IPS-18c (cell line): ENCODE measurements around the gene ZNF470.

ENCODE experiments used
- H3K4me3 ChIP-seq: 2 replicates; pipeline ENCODE4 v1.7.0; 2013; ENCODE audit warnings: low read depth, mild to moderate bottlenecking, low read length, moderate library complexity; ENCODE audit not compliant: insufficient read depth
- H3K9me3 ChIP-seq: one replicate; pipeline ENCODE4 v1.6.1; 2013; ENCODE audit warnings: mild to moderate bottlenecking, low read length, moderate library complexity; ENCODE audit not compliant: control insufficient read depth, insufficient read depth

The ZNF470 gene

DNA sequence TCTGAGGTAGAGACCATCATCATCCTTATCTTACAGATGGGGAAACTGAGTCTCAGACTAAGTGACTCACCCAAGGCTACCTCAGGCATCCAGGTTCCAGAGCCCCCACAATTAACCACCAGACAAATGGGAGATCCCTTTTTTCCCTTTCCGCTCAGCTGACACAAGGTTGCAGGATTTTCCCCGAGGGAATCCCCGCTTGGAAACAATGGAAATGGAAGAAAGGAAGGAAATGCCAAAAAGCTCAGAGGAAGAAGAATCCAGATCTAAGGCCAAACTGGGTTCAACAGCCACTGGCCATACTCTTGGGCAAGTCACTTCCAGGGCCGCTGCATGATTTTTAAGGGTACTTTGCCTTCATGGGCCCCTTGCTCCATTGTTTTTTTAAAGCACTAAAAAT is 29.4 kb downstream of the ZNF470 start:
- H3K9me3 ChIP-seq = peaks cover 5% of the 10 kb centered on the region
- H3K4me3 ChIP-seq = no peak overlapping the region

DNA sequence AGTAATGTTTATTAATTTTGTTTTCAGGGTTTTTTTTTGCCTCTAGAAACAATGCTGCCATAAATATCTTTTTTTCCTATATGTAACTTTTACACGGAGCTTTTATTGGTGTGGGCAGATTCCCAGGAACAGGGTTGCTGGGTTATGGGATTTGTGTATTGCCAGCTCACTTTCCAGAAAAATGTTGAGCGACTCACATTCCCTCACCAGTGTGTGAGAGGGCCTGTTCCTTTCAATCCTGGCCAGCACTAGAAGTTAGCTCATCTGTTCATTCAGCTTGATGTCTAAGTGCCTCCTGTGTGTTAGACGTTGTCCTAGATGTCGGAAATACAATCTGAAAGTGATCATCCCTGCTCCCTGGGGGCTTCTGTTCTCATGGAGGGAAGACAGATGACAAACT is 30.4 kb downstream of the ZNF470 start:
- Histone ChIP-seq H3K4me3 (no peak overlapping the region), H3K9me3 (peaks cover 5% of the 10 kb centered on the region)

DNA sequence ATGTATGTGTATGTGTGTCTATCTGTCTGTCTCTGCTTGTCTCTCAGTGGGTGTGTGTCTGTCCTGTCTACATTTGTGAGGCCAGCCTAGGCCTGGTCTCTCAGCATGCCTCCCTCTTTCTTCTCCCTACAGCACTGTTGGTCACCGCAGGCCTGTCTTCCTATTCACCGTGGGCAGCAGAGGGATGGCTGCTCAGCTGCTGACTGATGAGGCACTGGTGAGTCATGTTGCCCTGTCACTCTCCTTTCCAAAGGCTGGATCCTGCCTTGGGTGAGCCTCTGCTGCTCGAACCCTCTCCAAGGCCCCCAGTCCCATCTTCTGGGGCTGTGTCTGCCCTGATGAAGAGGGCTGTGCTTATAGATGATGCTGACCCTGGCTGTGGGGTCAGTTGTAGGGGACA is 34.1 kb downstream of the ZNF470 start:
- Histone ChIP-seq H3K4me3 (no peak overlapping the region), H3K9me3 (peaks cover 10% of the 10 kb centered on the region)

GRCh38 chr19:56603829-56604228 is 36.6 kb downstream of the ZNF470 start:
- H3K9me3 ChIP-seq = peaks cover 5% of the 10 kb centered on the region
- no peak overlapping the region for H3K4me3 ChIP-seq

DNA sequence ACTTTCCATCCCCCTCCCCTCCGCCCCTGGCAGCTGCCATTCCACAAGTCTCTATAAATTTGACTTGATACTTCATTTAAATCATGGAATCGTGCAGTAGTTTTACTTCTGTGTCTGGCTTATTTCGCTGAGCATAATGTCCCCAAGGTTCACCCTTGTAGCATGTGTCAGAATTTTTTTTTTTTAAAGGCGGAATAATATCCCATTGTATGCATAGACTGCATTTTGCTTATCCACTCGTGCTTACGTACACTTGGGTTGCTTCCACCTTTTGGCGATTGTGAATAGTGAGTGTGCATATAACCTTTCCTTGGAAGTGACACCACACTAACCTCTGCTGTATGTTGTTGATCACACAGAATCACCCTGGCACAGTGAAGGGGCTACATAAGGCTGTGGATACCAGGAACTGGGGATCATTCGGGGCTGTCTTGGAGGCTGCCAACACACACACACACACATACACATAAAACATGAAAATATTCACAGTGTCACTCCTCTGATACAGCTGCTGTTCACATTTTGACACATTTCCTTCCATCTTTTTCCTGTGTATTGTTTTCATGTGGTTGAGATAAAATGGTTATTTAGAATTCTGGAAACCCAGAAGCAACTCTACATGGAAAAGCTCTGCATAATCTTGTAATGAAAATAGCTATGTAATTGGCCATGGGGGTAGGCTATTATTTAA is 41.2 kb downstream of the ZNF470 start:
- peaks cover 5% of the 10 kb centered on the region for H3K9me3 ChIP-seq
- no peak overlapping the region for H3K4me3 ChIP-seq

GRCh38 chr19:56611288-56611687 is 44.0 kb downstream of the ZNF470 start:
- no peaks in the 10 kb centered on the region for H3K9me3 ChIP-seq

GRCh38 chr19:56612737-56613136 is 45.5 kb downstream of the ZNF470 start:
- H3K9me3 ChIP-seq = no peaks in the 10 kb centered on the region
- H3K4me3 ChIP-seq = no peak overlapping the region

More at GRCh38 chr19:56611288-56611687, 44.0 kb downstream of the ZNF470 start:
- H3K4me3 ChIP-seq = no peak overlapping the region

DNA sequence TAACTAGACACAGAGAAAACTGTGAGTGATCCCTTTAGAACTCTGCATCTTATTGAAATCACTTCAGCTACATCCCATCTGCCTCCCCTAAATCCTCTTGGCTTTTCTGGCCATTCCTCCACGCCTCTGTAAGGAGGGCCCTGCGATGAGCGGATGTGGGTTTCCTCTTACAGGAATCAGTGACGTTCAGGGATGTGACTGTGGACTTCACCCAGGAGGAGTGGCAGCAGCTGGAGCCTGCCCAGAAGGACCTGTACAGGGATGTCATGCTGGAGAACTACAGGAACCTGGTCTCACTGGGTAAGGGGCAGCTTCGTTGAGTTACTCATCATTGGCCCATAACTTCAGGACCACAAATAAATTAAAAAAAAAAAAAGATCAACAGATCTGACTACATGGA is 46.4 kb downstream of the ZNF470 start:
- H3K9me3 ChIP-seq = no peaks in the 10 kb centered on the region
- H3K4me3 ChIP-seq = no peak overlapping the region

DNA sequence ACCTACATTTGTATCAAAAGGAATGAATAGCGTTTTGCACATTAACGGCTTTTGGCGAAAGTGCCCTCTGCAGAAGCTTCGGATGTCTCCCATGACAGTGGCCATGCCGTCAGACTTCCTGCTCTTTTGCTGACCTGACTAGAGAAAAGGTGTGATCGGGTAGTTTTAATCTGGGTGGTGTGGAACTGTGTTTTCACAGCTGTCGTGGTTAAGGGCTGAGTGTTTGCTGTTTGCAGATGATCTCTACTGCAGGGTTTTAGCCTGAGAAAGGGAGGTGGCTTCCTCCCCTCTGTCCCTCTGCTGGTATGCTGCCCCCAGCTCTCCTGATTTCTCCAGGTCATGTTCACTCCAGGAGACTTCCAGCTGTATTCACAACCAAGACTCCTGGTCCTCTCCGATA is 50.3 kb downstream of the ZNF470 start:
- H3K4me3 ChIP-seq = no peak overlapping the region
- H3K9me3 ChIP-seq = peaks cover 5% of the 10 kb centered on the region

GRCh38 chr19:56619121-56619520 is 51.9 kb downstream of the ZNF470 start:
- Histone ChIP-seq H3K4me3 (no peak overlapping the region), H3K9me3 (peaks cover 11% of the 10 kb centered on the region)

DNA sequence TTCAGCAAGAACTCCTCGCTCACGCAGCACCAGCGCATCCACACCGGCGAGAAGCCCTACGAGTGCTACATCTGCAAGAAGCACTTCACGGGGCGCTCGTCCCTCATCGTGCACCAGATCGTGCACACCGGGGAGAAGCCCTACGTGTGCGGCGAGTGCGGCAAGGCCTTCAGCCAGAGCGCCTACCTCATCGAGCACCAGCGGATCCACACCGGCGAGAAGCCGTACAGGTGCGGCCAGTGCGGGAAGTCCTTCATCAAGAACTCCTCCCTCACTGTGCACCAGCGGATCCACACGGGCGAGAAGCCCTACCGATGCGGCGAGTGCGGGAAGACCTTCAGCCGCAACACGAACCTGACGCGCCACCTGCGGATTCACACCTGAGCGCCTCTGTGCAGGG is 55.1 kb downstream of the ZNF470 start:
- H3K4me3 ChIP-seq = no peak overlapping the region
- H3K9me3 ChIP-seq = peaks cover 16% of the 10 kb centered on the region

GRCh38 chr19:56623006-56623405 is 55.7 kb downstream of the ZNF470 start:
- peaks cover 18% of the 10 kb centered on the region for H3K9me3 ChIP-seq

GRCh38 chr19:56625708-56626107 is 58.4 kb downstream of the ZNF470 start:
- H3K4me3 ChIP-seq = no peak overlapping the region
- peaks cover 19% of the 10 kb centered on the region for H3K9me3 ChIP-seq

More at GRCh38 chr19:56623006-56623405, 55.7 kb downstream of the ZNF470 start:
- H3K4me3 ChIP-seq = no peak overlapping the region

DNA sequence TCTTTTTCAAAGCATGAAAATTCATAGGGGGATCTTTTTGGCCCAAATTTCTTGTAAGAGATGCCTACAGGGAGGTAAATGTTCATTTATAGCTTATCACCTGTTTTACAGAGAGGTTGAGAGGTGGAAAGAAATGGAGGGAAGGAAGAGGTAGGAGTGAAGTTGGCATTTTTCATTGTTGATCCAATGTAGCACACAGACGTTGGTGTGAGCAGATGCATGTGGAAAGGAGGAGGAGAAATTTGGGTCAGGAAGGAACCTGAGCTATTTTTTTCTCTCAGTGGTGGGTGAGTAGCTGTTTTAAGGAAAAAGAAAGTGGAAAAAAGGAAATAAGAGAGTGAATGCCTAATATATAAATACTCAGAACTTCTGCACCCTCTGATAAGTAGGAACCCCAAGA is 65.8 kb downstream of the ZNF470 start:
- Histone ChIP-seq H3K4me3 (no peak overlapping the region), H3K9me3 (peaks cover 14% of the 10 kb centered on the region)

GRCh38 chr19:56637976-56638555 is 70.8 kb downstream of the ZNF470 start:
- Histone ChIP-seq H3K9me3 (peaks cover 18% of the 10 kb centered on the region), H3K4me3 (no peak overlapping the region)
